NCI-H446 treated with DMSO at 0.1 percent for 48 hours (cell line): ENCODE measurements around the gene ZRANB3.
"Not testable (repeated sequence)": the region's sequence is repeated elsewhere in the genome, so short reads cannot be mapped to it uniquely, and the experiment has no call there.

Experiments
- DNase-seq: peaks from one replicate; lab custom pipeline; 2025; lab: John Stamatoyannopoulos, UW

Gene ZRANB3

GRCh38 chr2:135124924-135125886 is 405.8 kb downstream of the ZRANB3 start:
- no peak for DNase-seq

- not testable (repeated sequence) for DNase-seq
Observed at GRCh38 chr2:135121658-135122039, 409.4 kb downstream of the ZRANB3 start.

DNA sequence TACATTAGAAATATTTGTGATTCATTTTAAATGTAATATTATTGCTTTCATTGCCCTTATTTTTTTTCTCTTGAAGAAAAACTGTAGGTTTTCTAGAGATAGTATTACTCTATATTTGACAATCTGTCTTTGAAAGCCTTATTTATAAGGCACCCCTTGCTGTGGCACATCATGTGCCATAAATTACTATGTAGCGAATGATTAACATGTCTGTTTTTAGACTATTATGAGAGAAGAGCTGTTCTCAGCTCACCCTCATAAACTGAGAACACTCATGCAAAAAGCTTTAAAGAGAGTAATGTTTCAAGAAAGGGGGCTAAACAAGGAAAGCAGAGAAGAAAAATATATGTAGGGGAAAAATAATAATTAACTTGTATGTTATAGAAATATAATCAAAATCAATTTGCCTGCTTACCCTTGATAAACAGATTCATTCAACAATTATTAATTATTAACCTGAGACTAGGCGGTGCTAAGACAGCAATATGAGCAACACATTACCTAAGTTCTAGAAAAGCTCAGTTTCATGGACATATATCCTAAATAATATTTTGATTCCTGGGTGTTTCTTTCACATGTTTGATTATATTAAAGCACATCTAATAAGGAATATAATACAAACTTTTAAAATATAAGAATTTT is 409.9 kb downstream of the ZRANB3 start:
- no peak for DNase-seq

- DNase-seq: no peak
Observed at GRCh38 chr2:135119582-135119981, 411.4 kb downstream of the ZRANB3 start.

DNA sequence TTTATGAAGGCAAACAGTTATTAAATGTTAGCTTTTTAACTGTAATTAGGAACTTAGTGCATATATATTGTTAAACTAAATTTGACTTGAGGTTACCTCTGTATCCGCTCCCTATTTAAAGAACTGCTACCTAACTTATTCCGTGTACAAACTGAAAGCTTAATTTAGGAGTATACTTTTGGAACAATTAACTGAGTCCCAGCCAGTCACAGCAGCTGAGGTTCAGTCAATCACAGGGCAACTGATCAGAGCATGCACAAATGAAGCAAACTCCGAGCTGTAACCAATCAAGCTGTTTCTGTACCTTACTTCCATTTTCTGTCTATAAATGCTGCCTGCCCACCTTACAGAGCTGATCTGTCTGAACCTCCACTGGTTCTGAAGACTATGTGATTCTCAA is 417.7 kb downstream of the ZRANB3 start:
- no peak for DNase-seq

GRCh38 chr2:135105513-135106316 is 425.3 kb downstream of the ZRANB3 start:
- DNase-seq: not testable (repeated sequence)

DNA sequence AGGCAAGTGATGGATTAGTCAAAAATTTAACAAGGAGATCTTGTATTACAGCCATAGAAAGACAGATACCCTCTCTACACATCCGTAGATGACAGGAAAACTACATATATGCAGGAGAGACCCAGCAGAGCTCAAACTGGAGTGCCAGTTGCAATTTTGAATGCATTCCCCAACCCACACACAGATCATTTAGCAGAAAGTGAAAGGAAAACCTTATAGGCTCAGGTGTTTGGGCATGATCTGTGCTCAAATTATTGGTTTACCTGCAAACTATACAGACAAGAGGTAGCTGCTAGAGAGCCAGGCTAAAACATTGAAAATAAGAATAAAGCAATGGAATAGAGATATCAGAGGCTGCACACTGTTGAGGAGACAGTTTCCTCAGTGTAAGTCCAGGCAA is 427.2 kb downstream of the ZRANB3 start:
- DNase-seq: no peak

DNA sequence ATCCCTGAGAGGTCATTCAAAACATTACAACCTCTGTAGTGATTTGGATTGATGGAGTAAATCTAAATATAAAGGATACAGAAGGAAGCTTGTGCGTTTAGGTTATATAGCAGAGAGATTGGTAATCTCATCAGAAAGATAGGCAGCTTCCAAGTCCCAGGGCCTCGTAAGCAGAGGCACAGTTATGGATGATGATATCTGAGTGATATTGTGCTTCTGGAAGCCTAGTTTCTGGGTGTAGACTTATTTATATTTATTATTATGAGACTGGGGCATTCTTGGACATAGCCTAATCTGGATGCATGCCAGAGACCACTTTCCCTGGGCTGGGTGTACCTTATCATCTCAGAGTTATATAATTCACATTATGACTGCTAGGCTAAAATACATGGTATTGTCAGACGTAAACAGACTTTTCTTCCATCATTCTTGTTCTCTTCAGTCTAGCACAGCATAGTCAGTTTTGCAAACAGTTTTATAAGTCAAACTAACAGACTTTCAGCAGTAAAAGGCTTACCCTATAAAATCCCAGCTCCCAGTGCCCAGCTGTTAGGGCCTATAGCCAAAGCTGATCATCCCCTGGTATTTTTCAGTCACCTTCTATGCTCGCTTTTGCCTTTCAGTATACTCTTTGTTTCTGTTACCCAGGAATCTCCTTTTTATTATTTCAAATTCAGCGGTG is 431.1 kb downstream of the ZRANB3 start:
- DNase-seq: no peak

DNA sequence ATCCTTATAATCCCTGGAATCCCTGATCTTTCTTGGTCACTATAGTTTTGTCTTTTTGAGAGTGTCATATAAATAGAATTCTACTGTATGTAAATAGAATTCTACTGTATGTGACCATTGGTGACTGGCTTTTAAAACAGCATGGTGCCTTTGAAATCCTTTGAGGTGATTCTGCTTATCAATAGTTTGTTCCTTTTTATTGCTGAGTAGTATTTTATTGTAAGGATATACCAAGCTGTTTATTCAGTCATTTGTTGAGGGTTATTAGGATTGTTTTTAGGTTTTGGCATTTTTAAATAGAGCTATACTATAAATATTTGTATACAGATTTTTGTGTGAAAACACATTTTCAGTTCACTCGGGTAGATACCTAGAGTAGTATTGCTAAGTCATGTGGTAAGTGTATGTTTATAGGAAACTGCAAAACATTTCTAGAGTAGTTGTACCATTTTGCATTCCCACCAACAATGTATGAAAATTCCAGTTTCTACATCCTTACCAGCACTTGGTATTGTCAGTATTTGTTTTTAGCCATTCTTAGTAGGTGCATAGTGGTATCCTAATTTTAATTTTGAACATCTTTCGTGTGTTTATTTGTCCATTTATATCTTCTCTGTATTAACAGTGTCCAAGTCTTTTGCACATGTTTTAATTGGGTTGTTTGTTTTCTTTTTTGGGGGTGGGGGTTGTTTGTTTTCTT is 433.3 kb downstream of the ZRANB3 start:
- no peak for DNase-seq

GRCh38 chr2:135096665-135097446 is 434.2 kb downstream of the ZRANB3 start:
- DNase-seq: no peak

GRCh38 chr2:135095591-135095990 is 435.4 kb downstream of the ZRANB3 start:
- no peak for DNase-seq

GRCh38 chr2:135094508-135094907 is 436.5 kb downstream of the ZRANB3 start:
- no peak for DNase-seq

GRCh38 chr2:135093670-135094330 is 437.2 kb downstream of the ZRANB3 start:
- no peak for DNase-seq

DNA sequence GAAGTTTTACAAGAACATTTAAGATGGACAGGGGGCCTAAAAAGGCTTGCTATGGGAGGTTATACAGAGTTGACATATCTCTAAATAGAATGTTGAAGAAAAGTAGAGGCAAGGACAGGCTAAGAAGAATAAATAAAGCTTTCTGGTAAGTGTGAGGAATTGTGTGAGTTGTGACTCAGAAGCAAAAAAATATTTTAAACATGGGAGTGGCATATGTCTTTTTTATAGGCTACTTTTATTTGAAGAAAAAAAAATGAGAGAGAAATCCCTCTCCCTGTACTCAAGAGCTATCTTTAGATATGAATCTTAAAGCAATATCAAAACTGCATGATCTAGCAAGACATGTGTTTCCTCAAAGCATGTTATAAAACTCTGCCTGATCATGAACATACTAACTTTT is 437.8 kb downstream of the ZRANB3 start:
- DNase-seq: no peak

DNA sequence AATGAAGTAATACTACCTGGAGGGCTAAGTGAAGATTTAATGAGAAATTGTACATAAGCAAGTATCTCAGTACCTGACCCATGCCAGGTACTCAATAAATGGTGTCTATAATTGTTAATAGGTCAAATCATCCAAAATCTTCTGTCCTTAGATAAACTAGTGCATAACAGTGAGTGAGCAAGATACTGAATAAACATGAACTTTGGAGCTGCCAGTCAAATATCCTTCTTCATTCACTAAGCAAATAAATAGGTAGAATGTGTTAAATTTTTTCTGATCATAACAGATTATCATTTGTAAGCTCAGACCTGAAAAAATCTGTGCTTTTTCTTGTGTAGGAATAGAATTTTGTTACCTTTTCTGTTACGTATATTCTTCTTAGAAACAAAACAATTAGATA is 439.3 kb downstream of the ZRANB3 start:
- no peak for DNase-seq

GRCh38 chr2:135089597-135089996 is 441.4 kb downstream of the ZRANB3 start:
- DNase-seq: not testable (repeated sequence)
